Islet precursor cell (in vitro differentiated cells): ENCODE data around the gene SMIM3.
"Not testable (repeated sequence)": the region's sequence is repeated elsewhere in the genome, so short reads cannot be mapped to it uniquely, and the experiment has no call there.

Experiments
- DNase-seq: peaks from one replicate; pipeline ENCODE4 v3.0.0-alpha.2; 2018

SMIM3 gene

GRCh38 chr5:150801117-150801927 is 22.8 kb downstream of the SMIM3 start:
- peak; percentile 74 for DNase-seq

- DNase-seq: no peak
These were observed 25.8 kb downstream of the SMIM3 start for GRCh38 chr5:150804388-150804787.

DNA sequence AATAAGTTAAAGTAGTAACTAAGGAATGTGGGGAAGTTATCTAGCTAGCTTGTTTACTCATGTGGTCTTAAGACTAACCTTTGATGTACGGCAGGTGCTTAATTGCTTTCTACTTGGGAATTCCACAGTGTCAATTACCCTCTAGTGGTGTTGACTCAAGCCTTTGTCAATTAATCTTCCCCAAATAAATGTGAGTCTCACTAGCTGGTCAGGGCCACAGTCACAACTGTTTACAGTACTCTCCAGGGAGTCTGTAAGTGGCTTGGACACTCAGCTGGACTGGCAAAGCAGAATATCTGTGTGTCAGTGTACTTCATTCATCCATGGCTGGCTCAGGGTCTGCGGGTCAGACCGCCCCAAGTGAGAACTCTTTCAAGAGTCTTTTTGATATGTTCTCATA is 30.8 kb downstream of the SMIM3 start:
- no peak for DNase-seq

GRCh38 chr5:150815010-150815409 is 36.5 kb downstream of the SMIM3 start:
- DNase-seq: no peak

DNA sequence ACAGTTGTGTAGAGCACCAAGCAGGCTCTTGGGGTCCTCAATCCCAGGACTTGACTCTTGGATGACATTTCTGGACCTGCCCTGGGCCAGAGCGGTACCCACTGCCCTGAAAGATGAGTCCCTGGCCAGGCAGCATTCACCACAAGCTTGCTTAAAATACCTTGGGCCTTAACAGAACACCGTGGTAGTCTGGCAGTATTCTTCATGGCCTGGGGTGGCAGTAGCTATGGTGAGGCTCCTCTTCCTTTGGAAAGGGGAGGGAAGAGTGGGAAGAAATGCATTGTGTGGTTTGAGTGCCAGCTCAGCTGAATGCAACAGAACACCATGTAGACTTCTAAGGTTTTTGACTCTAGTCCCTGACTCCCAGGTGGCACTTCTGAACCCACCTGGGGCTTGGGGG is 38.4 kb downstream of the SMIM3 start:
- no peak for DNase-seq

GRCh38 chr5:150829744-150830143 is 51.2 kb downstream of the SMIM3 start:
- DNase-seq: no peak

DNA sequence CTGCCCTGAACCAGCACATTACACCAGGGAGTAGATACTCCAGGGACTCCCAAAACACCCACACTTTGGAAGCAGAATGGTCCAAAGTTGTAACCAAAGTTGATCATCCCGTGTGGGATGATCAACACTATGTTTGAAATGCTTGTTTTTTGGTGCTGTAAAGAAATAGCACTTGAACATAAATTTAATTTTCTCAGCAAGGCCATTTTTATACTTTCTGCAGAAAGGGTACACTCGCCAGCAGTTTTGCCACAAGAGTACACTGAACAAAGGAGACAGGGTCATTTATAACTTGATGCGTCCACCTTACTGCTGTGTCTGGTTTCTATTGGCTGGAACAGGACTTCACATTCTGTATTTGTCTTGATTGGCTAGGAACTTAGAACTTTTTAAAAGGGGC is 53.3 kb downstream of the SMIM3 start:
- not testable (repeated sequence) for DNase-seq

DNA sequence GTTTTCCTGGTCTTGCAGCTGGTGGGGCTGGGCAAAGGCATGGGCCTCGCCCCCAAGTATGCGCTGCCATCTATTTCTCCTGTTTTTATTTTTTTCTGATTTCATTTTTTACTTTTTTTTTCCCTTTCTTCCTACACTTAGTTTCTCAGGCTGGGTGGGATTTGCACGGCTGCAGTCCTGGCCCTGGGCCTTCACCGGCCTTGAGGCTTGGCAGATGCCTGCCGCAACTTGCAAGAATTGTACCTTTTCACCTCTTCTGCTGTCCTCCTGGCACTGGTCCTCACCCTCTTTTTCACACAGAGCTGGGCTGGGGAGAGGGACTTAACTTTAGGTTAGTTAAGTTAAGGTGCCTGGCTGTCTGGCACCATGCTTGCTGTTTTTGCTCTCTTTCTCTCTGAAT is 57.5 kb downstream of the SMIM3 start:
- no peak for DNase-seq

GRCh38 chr5:150836703-150837102 is 58.1 kb downstream of the SMIM3 start:
- peak; percentile 79 for DNase-seq

DNA sequence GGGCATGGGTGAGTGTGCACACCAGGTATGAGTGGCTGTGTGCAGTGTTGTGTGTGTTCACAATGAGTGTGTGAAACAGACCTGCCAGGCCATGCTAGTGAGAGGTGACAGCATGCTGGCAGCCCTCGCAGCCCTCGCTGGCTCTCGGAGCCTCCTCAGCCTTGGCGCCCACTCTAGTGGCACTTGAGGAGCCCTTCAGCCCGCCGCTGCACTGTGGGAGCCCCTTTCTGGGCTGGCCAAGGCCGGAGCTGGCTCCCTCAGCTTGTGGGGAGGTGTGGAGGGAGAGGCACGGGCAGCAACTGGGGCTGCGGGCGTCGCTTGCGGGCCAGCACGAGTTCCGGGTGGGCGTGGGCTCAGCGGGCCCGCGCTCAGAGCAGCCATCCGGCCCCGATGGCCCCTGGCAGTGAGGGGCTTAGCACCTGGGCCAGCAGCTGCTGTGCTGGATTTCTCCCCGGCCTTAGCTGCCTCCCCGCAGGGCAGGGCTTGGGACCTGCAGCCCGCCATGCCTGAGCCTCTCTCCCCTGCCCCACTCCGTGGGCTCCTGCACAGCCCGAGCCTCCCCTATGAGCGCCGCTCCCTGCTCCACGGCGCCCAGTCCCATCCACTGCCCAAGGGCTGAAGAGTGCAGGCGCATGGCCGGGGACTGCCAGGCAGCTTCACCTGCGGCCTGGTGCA is 66.8 kb downstream of the SMIM3 start:
- DNase-seq: not testable (repeated sequence)

DNA sequence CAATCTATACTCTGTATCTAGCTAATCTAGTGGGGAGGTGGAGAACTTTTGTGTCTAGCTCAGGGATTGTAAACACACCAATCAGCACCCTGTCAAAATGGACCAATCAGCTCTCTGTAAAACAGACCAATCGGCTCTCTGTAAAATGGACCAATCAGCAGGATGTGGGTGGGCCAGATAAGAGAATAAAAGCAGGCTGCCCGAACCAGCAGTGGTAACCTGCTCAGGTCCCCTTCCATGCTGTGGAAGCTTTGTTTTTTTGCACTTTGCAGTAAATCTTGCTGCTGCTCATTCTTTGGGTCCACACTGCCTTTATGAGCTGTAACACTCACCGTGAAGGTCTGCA is 67.7 kb downstream of the SMIM3 start, which contains the start of gene IRGM:
Gene IRGM (plus strand): TSS at position 214 of the 346 bp plus-strand sequence. CDS start 1,603 bp downstream, outside the sequence.
- not testable (repeated sequence) for DNase-seq
